ENCODE results near the gene MARCHF4. TPM values are rescaled to one million over a fixed set of nuclear protein-coding genes. Genes with fewer than 3 reads are reported as not detected.

Gene MARCHF4
- total and polyA plus RNA-seq, 9 of the 15 experiments (the other 6 are each of a cell fraction or from before 2014, with no cell fraction given) = 0.05 TPM; not detected in 8

DNA sequence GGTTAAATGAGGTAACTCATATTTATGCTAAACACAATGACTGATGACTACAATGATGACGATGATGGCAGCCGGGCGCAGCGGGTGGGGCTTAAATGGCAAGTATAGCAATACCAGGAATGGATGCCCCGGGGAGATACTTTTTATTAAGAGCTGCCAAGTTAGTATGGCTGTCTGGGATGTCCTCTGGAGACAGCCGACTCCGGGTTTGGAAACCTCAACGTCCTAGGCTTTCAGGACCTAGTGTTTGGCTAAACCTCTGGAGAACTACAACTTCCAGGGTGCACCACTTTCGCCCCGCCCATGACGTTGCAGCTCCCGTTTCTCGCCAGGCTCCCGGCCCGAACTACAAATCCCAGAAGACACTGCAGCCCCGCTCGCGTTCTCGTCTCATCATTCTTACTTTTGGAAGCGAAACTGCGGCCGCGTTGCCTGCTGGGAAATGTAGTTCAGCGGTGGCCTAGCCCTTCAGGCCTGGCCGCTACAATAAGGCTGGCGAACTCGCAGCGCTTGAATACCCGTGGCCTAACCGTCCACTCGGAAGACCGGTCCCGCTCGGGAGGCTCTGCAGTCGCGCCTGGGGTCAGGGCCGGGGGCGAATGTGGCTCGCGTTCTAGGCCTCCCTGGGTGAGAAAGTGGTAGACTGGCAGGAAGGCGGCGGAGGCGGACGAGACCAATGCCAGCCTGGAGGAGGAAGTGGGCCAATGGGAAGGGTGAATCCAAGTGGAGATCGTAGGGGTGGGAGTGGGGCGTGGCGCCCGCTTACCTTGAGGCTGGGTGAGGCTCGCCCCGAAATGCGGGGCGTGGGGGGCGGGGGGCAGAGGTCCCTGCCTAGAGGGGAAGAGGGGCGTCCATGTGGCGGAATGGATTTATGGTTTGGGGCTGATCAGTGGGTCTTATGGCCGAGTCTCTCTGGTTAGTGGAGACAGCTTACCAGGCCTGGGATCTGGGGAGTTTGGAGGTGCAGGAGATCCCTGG, 40.0 kb upstream of the MARCHF4 start, which contains the start of gene SMARCAL1 (continued):
- TF ChIP-seq ZNF707 (CRISPR knock-in tag; conservative IDR thresholded peaks at IDR 0.05) (no peak), MECOM (CRISPR knock-in tag; IDR thresholded peaks at IDR 0.05) (no peak), ZBTB5 (IDR thresholded peaks at IDR 0.05) (no peak), RUNX1 (IDR thresholded peaks at IDR 0.05; ENCODE audit: low read depth) (no peak), ZBTB49 (CRISPR knock-in tag; IDR thresholded peaks at IDR 0.05; ENCODE audit: borderline replicate concordance) (no peak), CEBPZ (IDR thresholded peaks at IDR 0.05; ENCODE audit: borderline replicate concordance, low read depth, low read length) (no peak), ZNF507 (tag; conservative IDR thresholded peaks at IDR 0.05) (no peak), EHMT2 (IDR thresholded peaks at IDR 0.05) (no peak), ZNF766 (CRISPR knock-in tag; conservative IDR thresholded peaks at IDR 0.05) (peak; percentile 92), HIVEP1 (CRISPR knock-in tag; IDR thresholded peaks at IDR 0.05) (no peak), KLF6 (CRISPR knock-in tag; IDR thresholded peaks at IDR 0.05; ENCODE audit: borderline replicate concordance) (no peak), ZNF431 (CRISPR knock-in tag; IDR thresholded peaks at IDR 0.05) (no peak), HCFC1 (IDR thresholded peaks at IDR 0.05; ENCODE audit: low read depth, low read length) (peak; percentile 95), MIER1 (IDR thresholded peaks at IDR 0.05; ENCODE audit: low read depth) (no peak), MCM7 (IDR thresholded peaks at IDR 0.05) (no peak), CHCHD3 (CRISPR knock-in tag; IDR thresholded peaks at IDR 0.05) (no peak), POLR2B (IDR thresholded peaks at IDR 0.05; ENCODE audit: low read depth, partially characterized antibody) (peak; percentile 51), GATAD2B (IDR thresholded peaks at IDR 0.05; ENCODE audit: borderline replicate concordance) (no peak; the same call in 1 of the 2 replicates)
- TF ChIP-seq, protein P1, sequence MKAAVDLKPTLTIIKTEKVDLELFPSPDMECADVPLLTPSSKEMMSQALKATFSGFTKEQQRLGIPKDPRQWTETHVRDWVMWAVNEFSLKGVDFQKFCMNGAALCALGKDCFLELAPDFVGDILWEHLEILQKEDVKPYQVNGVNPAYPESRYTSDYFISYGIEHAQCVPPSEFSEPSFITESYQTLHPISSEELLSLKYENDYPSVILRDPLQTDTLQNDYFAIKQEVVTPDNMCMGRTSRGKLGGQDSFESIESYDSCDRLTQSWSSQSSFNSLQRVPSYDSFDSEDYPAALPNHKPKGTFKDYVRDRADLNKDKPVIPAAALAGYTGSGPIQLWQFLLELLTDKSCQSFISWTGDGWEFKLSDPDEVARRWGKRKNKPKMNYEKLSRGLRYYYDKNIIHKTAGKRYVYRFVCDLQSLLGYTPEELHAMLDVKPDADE (conservative IDR thresholded peaks at IDR 0.05; ENCODE audit: control insufficient read depth, low read depth, low read length) = peak; percentile 97

All from K562 (cell line).